Neural cell (in vitro differentiated cells): ENCODE measurements around the gene TLE3.

Experiments used
- CTCF ChIP-seq: fragments of 450-650 bp; IDR thresholded peaks from 2 replicates; pipeline ENCODE4 v1.5.1; 2014; ENCODE audit warnings: antibody characterized with exemption, mild to moderate bottlenecking, moderate library complexity; ENCODE audit not compliant: poor library complexity, severe bottlenecking
- POLR2AphosphoS5 ChIP-seq: IDR thresholded peaks from 2 replicates; pipeline ENCODE4 v1.6.1; 2012
- REST ChIP-seq: IDR thresholded peaks from 2 replicates; pipeline ENCODE4 v1.6.1; 2012; ENCODE audit warnings: borderline replicate concordance

GRCh38 chr15:70066004-70066403 lies 31.7 kb downstream of the TLE3 start:
- no peak for TF ChIP-seq POLR2AphosphoS5
- no peak for TF ChIP-seq CTCF
- TF ChIP-seq REST: no peak
